GM19372 (cell line): ENCODE results near the gene CHST8.
"Not testable (repeated sequence)": the region's sequence is repeated elsewhere in the genome, so short reads cannot be mapped to it uniquely, and the experiment has no call there.

Experiments used
- ATAC-seq: cut with Tn5 transposase; IDR thresholded peaks from one replicate; pipeline ENCODE4 v1.9.1; 2021; ENCODE audit warnings: mild to moderate bottlenecking, low read depth, moderate library complexity; ENCODE audit not compliant: unreplicated experiment

The CHST8 gene

DNA sequence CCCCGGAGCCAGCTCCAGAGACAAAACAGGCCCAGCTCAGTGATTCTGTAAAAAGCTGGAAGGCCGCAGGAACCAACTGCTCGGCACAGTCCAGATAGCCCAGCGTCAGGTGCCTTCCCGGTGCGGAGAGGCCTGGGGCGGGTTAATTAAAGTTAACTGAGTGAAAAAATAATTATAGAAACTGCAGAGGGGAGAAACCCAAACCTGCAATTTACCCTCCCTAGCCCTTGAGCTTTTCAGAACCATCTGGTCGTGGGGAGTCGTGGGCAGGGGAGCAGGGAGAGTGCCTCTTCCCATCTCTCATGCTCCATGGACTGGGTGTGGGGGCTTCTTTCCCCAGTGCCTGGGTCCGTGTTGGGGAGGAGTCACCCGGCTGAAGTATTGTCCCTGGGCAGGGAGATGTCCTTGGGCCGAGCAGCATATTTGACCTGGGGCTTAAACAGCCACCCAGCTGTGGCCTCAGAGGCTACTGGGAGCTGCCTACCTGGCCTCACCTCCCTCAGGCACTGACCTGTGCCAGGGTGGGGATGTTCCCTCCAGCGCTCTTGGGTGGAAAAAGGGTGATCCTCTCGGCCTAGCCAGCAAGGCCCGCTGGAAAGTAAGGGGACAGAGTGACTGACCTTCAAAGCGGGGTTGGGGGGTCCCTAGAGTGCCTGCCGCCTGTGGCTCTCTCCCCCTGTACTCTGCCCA lies 65.9 kb downstream of the CHST8 start:
- no peak for ATAC-seq

DNA sequence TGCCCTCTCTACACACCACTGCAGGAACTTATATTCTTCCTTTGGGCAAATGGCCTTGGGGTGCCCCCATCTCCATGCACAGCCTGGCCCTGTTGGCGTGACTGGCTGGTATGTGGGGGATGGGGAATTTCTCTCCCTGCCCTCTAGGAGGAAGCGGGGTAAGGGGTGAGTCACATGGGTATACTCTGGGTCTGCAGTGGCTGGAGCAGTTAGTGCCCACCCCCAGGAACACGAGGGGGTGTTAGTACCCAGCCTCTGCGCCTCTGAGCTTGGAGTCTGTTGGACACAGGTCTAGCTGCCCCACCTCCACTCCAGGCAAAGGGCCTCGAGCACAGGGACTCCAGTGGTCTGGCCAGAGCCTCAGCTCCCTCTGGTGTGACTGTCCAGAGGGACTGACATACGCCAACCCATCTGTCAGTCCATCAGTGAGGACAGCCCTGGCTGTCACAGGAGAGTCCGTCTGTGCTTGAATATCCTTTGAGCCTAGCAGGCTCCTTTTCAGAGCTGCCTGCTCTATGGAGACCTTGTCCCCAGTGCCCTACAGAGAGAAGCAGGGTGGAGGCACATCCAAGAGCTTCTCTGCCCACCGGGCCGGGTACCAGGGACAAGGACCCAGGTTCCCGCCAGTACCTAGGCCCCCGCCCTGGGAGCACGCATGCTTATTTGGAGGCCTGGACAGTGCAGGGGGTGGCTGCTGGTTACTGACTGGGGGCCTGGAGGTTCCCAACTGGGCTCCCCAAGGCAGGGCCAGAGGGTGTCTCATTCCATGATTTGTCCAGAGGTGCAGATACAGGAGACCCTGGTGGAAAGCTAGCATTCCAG lies 66.6 kb downstream of the CHST8 start:
- no peak for ATAC-seq

DNA sequence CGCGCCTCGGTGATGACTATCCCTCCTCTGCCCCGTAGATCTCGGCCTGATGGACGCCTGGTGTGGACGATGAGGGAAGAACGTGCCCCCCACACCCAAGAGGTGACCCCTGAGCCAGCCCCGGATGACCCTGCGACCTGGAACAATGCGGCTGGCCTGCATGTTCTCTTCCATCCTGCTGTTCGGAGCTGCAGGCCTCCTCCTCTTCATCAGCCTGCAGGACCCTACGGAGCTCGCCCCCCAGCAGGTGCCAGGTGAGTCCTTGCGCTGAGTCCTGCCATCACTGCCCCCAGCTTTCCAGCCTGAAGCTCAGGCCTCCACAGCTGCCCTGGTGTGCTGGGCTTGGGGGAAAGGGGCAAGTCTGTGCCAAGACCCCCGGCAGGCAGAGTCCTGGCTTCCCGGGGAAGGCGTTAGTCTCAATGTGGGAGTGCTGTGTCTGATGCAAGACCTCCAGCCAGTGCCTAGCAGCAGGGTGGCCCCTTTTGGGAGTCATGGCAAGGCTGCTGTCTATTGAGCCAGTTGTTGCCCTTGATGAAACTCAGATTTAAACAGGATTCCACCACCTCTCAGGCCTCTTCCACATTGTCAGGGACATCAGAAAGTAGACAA lies 67.5 kb downstream of the CHST8 start:
- no peak for ATAC-seq

DNA sequence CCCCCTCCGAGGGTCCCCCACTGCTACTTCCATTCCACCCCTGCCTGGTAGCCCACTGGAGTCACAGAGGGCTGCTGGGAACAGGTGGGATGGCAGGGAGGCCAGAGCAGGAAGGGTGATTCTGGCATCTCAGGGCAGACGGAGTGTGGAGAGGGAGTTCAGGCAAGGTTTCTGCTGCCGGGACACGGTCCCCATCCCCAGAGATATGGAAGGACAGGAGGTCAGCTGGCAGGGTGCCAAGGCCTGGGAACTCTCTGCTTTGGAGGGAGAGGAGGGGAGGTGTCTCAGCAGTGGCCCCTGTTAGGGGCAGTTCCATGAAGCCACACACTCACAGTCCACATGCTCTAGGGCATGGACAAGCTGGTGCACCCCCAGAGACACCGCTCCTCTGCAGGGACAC lies 68.1 kb downstream of the CHST8 start:
- ATAC-seq = no peak

DNA sequence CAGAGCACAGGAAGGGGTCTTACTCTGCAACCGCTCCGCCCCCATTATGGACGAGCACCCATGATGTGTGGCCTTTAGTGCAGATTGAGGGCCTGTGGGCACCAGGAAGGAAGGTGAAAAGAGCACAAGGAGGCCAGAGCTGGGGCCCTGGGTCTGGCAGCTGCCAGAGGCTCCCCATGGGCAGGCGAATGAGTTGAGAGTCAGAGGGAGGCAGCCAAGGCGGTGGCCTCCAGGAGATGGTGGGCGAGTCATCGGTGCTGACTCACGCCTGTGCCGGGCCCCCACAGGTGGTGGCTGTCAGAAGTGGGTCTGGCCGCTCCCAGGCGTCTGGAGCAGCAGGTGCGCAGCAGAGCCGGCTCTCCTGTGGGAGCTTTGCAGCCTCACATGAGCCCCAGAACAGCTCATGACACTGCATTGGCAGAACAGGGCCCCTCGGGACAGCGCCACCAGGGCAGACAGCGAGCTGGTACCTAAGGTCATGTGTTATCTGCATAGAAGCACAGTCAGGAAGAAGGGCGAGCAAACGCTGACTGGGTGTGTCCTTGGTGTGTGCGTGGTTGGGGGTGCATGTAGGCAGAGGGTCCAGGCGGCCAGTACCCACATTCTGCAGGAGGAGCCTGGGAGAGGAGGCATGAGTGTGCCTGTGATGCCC lies 68.8 kb downstream of the CHST8 start:
- ATAC-seq = no peak

DNA sequence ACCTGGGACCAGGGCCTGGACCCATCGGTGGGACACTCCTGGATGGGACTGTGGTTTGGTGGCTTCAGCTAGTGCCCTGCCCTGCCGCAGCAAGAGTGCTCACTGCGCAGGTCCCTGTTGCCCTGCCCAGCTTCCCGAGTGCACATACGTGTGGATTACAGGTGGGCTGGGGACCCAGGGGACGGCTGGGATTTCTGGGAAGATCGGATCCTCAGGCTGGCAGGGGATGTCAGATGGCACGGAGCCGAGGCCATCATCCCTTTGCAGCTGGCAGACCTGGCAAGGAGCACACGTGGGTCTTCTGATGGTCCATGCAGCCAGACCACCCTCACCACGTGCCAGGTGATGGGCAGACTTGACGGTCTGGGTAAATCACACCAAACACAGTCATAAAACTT lies 69.3 kb downstream of the CHST8 start:
- ATAC-seq = no peak

DNA sequence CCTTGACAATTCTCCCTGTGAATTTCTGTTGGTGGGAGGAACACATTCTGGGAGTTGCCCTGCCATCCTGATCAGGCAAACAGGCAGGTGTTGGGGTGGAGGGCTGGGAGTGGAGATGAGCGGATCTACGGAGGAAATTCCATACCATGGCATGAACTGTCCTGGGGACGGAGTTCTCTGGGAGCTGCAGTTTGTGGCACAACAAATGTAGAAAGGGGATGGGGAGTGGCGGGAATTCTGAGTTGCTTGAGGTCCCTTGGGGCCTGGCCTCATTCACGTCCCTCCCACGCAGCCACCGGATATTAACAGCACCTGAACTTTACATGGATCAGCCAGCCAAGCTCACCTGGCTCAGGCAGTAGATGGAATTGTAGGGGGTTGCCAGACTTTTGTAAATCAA lies 70.0 kb downstream of the CHST8 start:
- ATAC-seq = no peak

DNA sequence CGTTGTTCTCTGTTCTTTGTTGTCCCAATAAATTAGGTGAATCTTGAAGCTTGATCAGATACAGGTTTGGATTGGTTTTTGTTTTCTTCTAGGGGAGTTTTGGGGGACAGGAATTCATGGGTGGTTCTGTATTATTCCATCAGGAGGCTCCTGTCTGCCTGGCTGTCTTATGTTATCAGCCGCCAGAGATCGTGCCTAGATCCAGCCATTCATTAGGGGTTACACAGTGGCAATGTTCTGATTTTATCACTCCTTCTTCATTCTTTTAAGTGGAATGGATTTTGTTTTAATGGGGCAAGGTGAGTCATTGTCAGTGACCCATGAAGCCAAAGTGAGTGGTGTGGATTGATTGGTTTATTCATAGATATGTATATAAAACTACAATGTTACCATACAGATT lies 71.9 kb downstream of the CHST8 start:
- ATAC-seq = no peak

DNA sequence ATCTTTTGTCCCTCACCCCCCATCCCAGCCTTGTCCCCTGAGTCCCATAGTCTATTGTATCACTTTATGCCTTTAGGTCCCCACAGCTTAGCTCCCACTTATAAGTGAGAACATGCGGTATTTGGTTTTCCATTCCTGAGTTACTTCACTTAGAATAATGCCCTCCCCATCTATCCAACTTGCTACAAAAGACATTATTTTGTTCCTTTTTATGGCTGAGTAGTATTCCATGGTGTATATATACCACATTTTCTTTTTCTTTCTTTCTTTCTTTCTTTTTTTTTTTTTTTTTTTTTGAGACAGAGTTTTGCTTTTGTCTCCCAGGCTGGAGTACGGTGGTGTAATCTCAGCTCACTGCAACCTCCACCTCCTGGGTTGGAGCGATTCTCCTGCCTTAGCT lies 73.8 kb downstream of the CHST8 start:
- ATAC-seq = not testable (repeated sequence)

DNA sequence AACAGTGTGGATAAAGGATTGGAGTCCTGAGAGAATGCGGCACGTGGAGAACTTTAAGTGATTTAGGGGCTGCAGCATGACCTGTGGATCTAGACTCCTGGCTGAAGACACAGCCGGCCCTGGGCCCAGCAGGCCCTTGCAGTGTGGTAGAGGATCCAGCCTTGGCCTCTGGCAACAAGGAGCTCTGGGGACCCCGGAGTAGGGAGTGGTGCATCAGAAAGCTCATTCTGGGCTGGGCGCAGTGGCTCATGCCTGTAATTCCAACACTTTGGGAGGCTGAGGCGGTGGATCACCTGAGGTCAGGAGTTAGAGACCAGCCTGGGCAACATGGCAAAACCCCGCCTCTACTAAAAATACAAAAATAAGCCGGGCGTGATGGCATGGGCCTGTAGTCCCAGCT lies 76.0 kb downstream of the CHST8 start:
- ATAC-seq = no peak

DNA sequence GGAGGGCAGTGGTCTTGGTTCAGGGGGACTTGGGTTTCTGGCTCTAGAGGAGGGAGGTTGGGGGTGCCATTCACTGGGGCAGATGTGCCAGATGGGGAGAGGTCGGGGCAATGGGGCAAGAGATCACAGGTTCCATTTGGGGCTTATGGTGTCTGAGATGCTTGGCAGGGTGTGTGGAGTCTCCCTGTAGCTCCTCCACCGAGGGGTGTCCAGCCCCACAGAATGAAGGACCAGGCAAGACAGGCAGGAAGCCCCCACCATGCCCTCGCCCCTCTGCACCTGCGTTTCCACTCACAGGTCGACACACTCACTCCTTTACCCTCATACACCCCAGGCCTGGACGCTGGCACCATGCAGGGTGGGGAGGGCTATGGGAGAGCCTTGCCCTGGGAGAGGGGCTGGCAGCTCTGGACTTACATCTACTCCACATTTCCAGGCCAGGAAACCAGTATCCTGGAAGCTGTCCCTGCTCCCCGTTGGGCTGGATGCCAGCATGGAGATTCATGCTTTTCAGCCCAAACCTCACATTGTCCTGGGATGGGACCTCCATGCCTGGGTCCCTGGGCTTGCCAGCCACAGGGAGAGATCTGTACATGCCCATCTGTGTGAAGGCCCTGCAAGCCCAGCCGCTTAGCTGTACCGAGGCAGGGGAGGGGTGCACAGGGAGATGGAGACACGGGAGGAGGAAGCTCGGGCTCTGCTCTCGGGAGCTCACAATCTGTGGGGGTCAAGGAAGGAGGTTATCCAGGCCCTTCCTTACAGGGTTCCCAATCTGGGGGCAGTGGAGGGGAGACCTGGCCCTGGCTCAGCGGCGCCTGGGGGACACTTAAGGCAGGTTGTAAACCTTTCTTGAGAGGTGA lies 77.1 kb downstream of the CHST8 start:
- ATAC-seq = no peak

DNA sequence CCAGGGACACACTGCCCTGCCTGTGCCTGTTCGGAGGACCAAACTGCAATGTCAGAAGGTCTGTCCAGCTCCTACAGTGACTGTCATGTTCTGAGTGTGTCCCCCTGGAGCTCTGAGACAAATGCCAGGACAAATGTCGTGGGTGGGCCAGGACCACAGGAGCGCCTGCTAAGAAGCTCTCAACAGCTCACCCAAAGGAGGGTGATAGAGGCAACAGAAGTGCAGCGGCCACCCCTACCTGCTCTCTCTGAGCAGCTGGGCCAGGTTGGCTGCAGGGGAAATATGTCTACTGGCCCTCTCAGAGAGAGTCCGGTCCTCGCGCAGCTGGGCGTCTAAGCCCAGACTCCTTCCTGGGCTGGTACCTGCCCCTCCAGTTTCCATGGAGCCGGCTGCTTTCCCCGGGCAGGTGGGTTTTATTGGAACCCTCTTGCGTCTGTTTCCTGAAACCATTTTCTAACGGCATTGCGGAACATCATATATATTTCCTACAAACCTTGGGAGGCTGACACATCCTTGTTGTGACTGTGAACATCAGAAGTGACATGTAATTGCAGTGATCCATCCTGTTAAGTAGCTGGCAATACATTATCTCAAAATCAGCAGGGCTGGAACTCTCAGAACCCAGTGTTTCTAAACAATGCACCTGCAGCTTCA lies 78.1 kb downstream of the CHST8 start:
- no peak for ATAC-seq

DNA sequence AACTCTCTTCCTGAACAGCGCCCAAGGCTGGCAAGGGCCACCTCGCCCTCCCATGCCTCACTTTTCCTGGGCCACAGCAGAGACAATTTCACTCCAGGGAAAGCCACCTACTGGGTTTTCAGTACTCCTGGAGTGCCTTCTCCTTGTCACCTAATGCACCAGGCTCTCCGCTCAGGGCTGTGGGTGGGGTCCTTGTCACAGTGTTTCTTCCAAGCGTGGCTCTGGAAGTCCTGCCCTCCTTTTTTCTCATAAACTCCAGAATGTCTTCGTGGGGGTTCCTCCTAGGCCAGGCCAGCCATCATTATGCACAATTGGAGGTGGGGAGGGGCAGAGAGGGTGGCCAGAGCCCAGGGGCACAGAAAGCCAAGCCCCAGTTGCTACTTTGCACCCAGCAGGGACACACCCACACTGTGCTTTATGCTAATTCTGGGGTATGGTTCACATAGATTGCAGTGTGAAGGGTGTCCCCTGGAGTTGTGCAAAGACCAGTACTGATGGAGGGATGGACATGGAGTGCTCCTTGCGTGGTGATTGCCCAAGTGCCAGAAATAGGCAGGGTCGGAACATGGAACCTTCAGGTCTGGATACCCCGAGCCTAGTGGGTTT lies 78.8 kb downstream of the CHST8 start:
- ATAC-seq = no peak

DNA sequence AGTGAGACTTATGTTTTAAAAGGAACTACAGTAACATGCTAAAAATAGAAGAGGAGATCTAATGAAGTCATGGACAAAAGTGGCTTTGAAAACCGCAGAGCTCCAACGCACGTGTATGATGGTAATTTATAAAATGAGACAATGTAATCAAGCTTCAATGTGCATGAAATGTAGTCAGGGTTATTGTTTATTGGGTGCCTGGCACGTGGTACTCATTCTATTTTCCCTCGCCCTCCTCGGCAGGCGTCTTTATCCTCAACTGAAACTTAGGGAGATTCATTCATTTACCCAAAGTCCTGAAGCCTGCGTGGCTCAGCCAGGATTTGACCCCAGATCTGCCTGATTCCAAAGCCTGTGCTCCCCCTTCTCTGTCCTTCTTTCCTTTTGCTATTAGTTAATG lies 79.8 kb downstream of the CHST8 start:
- no peak for ATAC-seq

DNA sequence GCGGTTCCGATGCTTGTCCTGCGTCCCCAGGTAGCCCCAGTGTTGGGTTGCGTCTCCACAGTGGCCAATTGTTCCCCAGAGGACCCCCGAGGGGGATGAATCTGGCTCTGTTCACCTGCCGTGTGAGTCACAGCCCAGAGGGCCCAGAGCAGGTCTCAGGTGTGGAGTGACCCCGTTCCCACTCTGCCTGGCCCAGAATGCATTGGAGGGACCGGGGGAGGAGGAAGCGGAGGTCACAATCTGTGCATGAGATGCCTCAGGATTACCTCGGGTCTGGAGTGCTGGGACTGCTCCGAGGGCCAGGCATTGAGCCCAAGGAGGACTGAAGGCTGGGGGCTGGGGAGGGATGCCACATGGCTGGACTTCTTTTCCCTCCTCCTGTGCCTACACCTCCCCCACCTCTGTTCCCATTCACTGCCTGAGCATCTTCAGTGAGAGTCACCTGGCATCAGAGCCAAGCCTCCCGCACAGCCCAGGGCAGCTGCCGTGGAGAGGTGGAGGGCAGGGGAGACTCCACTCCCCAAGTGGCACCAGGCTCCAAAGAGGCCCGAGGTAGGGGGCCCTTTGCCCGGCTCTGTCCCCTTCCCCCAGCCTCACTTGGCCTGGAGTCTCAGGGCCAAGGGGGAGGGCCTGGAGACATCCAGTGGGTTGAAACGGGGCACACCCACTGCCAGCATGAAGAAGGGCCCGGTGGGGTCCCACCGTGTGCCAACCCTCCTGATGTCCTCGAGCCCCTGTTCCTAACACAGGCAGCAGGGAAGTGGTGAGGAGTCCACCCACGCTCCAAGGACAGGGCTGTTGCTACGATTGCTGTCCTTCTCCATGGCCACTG lies 81.1 kb downstream of the CHST8 start:
- no peak for ATAC-seq

DNA sequence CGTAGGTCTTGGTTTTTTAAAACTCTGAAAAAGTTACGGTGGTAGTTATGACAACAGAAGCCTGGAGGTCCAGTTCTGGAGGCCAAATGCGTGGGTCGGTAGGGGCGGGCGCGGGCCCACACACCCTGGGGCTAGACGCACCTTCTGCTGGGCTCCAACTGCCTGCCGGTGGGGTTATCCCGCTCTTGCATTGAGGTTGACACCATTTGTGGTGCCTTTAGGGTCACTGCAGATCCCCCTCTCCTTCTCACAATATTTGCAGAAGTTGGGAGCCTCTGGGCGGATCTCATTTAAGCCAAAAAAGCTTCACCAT lies 81.6 kb downstream of the CHST8 start:
- no peak for ATAC-seq

DNA sequence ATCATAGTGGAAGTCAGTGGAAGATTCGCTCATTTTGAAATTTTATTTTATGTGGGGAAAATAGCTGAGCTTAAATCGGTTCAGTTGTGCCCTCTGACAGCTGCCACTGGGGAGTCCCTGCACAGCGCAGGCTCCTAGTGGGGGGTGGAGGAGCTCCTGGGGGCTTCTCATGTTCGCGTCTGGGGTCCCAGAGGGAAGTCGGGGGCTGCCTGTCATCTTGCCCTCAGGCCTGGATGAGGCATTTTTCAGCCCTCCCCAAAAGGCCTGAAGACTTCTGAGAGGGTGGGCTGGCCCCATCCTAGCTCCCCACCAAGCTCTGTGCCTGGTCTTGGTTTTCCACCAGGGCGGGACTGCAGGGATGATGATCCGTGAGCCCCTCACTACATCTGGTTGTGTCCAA lies 82.1 kb downstream of the CHST8 start:
- ATAC-seq = no peak

DNA sequence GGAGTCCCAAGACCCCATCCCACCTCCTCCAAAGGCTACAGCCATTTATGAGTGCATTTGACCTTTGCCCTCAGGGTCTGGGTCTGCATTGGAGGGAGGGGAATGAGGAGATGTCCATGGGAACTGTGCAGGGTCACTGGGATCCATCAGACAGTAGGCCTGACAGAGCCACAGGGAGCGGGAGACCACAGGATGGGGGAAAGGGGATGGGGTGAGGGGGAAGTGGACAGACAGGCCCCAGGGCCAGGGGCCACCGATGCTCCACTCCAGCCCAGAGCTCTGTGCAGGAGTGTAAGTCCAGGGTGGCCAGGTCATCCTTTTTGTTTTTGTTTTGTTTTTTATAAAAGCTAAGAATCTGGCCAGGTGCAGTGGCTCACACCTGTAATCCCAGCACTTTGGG lies 82.5 kb downstream of the CHST8 start:
- no peak for ATAC-seq
